SH-SY5Y (cell line): ENCODE results near the gene SF3A1.

Experiments used
- GATA2 ChIP-seq: IDR thresholded peaks from 2 replicates; pipeline ENCODE4 v1.6.1; 2011; ENCODE audit warnings: mild to moderate bottlenecking, low read depth, low read length
- GATA3 ChIP-seq: IDR thresholded peaks from 2 replicates; pipeline ENCODE4 v1.6.1; 2011; ENCODE audit warnings: low read depth, mild to moderate bottlenecking, low read length, moderate library complexity

SF3A1 gene

GRCh38 chr22:30286813-30287647, 69.7 kb downstream of the SF3A1 start:
- TF ChIP-seq GATA3: no peak

GRCh38 chr22:30286331-30286730, 70.4 kb downstream of the SF3A1 start:
- no peak for TF ChIP-seq GATA2
- TF ChIP-seq GATA3: no peak

DNA sequence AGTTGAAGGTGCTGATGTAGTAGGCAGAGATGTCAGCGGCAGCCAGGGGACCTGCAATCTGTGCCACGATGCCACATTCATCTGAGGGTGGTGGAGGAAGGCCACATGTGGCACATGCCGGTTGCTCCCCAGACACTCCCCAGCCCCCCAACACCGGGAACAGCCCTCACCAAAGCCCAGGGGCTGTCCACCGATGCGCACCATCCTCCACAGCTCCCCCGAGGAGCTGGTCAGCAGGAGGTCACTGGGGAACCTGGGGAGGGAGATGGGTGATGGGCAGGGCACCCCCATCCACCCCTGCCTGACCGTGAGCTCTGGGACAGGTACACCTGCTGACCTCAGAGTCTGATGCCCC, 70.9 kb downstream of the SF3A1 start:
- TF ChIP-seq GATA3 (no peak), GATA2 (no peak)

DNA sequence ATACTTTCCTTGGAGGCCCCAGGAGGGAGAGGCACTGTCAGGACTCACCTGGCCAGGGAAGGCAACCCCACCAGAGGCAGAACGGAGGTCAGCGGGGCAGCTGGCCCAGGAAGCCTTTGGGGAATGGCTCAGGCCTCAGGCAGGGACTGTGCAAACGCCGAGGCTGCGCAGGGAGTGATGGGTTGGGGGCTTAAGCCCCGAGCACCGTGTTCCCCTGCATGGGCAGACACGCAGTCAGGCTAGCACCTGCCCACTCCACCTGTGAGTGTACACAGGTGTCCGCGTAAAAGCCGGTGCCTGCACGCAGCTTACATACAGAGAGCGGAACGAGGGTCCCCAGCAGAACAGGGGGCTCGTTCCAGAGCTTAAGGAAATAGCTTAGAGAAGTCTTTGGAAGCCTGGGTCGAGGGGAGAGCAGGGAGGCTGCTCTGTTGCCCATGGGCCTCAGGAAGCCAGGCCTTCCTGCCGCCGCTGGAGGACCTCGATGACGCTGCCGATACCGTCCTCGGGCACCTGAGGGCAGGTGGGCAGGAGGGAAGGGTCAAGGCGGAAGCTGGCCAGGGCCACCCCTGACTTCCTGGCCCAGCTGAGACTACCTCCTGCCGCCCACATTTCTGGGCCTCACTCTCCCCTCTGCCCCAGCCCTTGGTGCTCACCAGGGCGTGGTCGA, 71.4 kb downstream of the SF3A1 start:
- no peak for TF ChIP-seq GATA3
- TF ChIP-seq GATA2: no peak

DNA sequence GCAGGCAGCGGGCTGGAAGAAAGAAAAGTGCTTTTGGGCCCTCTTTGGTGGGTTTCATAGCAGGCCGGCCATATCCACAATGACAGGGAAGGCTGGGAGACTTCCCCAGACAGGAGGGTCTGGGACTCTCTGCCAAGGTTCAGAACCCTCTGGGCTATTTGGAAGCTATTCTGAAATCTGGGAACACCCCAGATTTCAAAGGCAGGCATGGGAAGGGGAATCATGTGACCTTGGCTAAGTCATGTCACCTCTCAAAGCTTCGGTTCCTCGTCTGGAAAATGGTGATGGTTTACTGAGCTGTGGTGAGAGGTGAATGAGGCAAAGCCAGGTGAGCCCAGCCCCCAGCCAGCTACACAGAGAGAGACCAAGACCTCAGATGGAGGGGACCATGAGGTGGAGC, 72.0 kb downstream of the SF3A1 start:
- no peak for TF ChIP-seq GATA2
- no peak for TF ChIP-seq GATA3

GRCh38 chr22:30284172-30284571, 72.5 kb downstream of the SF3A1 start:
- TF ChIP-seq GATA3 (no peak), GATA2 (no peak)

DNA sequence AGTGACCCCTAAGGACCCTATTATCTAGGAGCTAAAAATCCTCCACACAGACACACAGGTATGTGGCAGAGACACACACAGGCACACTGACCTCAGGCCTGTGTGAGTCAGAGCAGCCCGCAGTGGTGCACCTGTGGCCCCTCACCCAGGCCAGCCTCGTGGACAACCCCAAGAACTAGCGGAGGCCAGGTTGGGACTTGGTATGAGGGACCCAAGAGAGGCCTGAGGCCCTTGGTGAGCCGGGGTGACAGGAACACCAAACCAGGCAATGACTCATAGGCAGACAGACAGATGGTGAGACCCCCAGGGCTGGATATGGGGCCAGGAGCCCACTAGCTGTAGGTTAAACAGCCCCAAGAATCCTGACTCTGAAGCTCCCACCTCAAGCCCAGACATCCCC, 73.4 kb downstream of the SF3A1 start:
- no peak for TF ChIP-seq GATA3

- TF ChIP-seq GATA2 (no peak), GATA3 (no peak)
These were observed 74.1 kb downstream of the SF3A1 start for GRCh38 chr22:30282616-30283046.
